SH-SY5Y (cell line): ENCODE measurements around the gene SHTN1.

ENCODE experiments used
- GATA2 ChIP-seq: IDR thresholded peaks from 2 replicates; pipeline ENCODE4 v1.6.1; 2011; ENCODE audit warnings: mild to moderate bottlenecking, low read depth, low read length
- GATA3 ChIP-seq: IDR thresholded peaks from 2 replicates; pipeline ENCODE4 v1.6.1; 2011; ENCODE audit warnings: low read depth, mild to moderate bottlenecking, low read length, moderate library complexity

- TF ChIP-seq GATA2 (no peak), GATA3 (no peak)
Measured at GRCh38 chr10:116974456-116975005, 30.5 kb downstream of the SHTN1 start.
